ENCODE measurements around the gene MLYCD.

DNA sequence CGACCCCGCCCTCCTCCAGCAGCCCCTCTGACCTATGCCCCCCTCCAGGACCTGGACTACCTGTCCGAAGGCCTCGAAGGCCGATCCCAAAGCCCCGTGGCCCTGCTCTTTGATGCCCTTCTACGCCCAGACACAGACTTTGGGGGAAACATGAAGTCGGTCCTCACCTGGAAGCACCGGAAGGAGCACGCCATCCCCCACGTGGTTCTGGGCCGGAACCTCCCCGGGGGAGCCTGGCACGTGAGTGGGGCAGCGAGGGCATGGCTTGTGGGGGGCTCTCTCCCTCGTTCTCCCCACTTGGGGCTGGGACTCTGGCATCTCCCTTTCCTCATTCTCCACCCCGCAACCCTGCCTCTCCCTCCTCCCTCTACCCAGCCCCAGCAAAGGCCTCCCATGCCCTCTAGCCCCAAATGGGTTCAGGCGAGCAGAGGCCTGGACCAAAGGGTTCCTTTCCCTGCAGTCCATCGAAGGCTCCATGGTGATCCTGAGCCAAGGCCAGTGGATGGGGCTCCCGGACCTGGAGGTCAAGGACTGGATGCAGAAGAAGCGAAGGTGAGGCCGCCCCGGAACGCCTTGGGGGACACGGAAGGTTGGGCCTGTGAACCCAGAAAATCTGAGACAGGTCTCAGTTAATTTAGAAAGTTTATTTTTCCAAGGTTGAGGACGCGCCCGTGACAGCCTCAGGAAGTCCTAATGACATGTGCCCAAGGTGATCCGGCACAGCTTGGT, 61.8 kb downstream of the MLYCD start:
- no peak for TF ChIP-seq YY1 (IDR thresholded peaks at IDR 0.05; ENCODE audit: insufficient read depth, insufficient read length)
- TF ChIP-seq ZNF274 (IDR thresholded peaks at IDR 0.05; ENCODE audit: low read depth, low read length), result no peak

Measured in NT2/D1 (cell line).